HuH-7 (cell line): ENCODE results near the gene RPF1.
"Not testable (repeated sequence)": the region's sequence is repeated elsewhere in the genome, so short reads cannot be mapped to it uniquely, and the experiment has no call there.

ENCODE experiments used
- DNase-seq: peaks from one replicate; pipeline ENCODE4 v3.0.0; 2011; ENCODE audit warnings: low spot score

Gene RPF1

DNA sequence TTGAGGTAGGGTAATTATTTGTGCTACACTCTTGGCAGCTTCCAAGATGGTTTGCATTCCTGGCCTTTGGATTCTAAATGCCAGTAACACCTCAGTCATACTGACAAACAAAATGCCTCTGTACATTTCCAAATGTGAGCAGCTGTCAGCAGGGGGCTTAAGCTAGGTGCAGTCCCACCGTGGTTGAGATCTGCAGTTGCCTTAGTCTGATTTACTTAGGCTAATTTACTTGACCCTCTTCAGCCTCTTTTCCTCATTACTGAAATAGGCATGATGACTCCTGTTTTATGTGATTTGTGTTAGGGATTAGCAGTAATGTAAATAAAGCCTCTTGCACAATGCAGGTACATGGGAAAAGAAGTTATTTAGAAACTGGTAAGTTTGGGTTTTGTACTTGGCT is 13.7 kb downstream of the RPF1 start:
- peak; percentile 12 for DNase-seq

DNA sequence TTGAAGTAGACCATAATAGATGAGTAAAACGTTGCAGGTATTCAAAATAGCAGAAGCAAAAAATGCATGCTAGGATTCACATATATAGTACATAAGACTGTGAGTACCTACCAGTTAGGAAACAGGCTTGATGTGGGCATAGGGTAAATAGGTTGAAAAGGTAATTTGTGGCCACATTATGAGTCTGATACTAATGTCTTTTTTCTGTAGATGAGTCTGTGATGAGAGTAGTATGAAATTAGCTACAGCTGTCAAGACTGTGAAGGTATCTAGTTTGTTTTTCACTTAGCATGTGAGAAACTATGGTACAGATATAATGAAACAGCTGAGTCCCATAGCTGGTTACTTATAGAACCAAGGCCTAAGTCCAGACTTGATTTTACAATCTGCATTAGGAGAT is 14.7 kb downstream of the RPF1 start:
- no peak for DNase-seq

DNA sequence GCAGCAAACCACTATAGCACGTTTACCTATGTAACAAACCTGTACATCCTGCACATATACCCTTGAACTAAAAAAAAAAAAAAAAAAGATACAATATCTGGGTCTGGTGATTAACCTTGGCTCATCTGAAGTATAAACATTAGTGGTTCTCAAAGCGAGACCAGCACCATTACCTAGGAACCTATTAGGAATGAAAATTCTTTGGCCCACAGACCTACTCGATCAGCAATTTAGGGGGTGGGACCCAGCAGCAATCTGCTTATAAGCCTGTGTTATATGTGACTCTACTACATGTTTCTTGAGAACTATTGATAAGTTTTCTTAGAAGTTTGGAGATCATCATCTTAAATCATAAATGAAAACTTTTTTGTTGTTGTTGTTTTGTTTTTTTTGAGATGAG is 17.4 kb downstream of the RPF1 start:
- no peak for DNase-seq

DNA sequence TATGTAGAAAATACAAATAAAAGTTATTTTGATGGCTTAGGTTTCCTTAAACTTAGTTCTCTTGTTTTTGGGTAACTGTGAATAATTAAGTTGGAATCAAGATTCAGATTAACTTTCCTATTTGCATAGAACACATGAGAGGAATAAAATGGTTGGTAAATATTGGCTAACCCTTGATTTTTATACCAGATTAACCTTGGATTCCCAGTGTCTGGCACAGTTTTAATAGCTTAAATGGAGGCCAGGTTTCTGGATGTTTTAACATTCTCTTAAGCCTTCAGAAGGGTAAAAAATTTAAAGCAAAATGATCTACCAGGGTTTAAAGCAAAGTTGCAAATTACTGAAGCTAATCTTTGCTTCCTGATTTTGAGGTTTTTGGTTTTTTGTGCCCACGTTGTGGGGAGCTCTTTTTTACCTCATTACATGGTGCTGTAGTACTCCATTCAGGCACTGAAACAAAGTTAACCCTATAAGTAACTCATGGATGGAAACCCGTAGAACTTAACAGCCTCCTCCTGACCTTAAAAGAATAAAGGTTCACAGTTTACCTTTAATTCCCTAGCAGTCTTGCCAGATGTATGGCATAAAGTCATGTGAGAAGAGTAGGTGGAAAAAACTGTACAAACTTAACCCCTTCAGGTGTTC is 18.7 kb downstream of the RPF1 start:
- DNase-seq, result no peak

DNA sequence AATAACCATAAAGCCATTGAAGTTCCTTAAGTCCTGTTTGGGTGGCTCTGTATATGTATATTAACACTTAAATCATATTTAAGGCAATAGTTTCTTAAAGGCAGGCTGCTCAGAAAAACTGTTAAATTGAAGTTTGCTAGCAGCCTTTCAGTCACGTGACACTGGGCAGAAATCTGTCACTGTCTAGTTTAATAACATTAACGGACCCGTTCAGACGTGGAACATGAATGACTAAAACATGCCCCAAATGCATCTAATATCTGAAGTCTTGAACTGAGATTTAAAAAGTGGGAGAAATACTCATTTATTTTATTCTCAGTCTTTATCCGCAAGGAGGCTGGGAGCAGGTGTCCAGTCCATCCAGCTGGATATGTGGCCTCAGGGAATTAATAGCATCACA is 23.9 kb downstream of the RPF1 start:
- no peak for DNase-seq

DNA sequence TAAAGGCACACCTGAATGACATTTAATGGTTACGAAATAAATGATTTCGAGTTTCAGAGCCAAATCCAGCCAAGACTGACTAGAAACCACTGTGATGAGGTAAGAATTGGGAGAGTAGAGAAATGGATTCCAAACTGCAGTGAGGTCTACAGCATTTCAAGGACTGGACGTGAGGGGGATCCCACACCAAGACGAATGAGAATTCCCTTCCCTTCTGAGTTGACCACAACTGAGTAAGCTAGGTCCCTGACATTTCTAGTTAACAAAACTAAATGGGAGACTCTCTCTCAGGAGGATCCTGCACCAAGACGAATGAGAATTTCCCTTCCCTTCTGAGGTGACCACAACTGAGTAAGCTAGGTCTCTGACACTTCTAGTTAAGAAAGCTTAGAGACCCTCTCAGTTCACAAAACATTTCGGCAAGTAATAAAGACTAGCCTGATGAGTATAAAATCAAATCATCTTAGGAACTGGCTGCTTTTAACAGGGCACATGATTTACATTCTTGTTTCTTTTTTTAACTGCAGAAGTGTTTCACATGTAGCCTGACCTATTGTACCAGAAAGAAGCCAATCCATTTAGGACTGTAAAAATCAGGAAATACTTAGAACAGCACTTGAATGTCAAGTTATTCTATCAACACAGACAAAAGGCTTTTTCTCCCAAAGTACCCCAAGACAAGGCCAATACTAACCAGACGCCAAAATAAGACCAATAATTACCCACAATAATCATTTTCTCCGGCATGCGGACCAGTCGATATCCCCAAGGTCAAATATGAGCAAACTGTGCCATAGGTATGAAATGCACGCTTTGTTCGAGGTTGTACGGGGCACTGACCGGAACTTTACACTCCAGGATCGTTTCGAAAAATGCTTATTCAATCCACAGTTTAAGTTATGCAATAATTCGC is 25.8 kb downstream of the RPF1 start:
- DNase-seq, result no peak

DNA sequence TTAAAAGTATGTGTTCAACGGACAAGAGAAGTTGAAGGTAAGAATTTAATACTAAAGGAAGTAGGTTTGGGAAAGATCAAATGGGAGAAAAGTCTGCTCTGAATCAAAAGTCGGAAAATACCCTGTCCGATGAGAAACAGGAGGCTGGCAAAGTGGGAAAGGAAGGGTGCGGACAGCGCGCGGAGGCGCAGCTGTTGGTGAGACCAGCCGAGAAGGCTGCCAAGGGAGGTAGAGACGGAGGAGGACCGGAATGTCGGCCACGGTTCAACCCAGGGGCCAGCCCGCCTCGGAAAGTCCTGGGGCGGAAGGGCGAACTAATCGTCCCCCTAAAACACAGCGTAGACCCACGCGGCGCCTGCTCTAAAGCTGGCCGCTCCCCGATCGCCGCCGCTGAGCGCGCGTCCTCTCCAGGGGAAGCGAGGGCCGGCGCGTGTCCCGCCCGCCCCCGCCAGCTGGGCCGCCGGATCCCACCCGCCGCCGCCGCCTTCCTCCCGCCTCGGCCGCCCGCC is 26.5 kb downstream of the RPF1 start:
- DNase-seq, result peak; percentile 17

DNA sequence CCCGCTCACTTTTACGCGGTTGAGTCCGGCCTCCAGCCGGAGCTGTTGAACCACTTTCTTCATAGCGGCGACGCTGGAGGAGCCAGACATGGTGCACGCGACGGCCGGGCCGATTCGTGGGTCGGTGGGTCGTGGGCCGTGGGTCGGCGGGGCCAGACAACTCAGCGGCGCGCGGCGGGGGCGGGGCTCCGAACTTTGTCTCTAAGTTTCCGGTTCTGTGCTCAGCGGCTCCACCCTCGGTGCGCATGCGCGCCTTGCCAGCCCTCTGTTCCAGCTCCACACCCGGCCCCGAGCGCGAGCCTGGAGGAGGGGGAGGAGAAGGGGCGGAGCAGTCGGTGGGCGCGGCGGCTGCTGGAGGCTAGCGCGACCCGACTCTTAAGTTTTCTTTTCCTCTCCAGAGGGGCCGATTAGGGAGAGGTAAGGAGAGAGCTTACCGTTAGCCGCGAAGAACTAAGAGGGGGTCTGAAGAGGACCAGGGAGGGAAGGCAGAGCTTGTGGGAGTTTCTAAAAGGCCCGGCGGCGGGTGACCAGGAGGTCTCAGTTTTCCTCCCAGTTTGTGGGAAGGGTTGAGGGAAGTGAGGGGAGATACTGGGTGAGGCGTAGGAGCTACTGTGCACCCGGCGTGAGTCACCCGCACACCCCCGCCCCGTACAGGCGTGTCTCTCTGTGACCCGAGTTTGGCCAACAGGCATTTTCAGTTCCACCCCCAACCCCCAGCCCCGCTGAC is 27.1 kb downstream of the RPF1 start, which contains the start of the genes GNG5 and SPATA1:
TSS of gene GNG5 (minus strand) at position 580 of the 727 bp plus-strand sequence. CDS start at position 90, 490 bp downstream.
TSS of gene SPATA1 (plus strand) at position 385 of the 727 bp plus-strand sequence. CDS start 9,974 bp downstream, outside the sequence.
- DNase-seq, result peak; percentile 89

DNA sequence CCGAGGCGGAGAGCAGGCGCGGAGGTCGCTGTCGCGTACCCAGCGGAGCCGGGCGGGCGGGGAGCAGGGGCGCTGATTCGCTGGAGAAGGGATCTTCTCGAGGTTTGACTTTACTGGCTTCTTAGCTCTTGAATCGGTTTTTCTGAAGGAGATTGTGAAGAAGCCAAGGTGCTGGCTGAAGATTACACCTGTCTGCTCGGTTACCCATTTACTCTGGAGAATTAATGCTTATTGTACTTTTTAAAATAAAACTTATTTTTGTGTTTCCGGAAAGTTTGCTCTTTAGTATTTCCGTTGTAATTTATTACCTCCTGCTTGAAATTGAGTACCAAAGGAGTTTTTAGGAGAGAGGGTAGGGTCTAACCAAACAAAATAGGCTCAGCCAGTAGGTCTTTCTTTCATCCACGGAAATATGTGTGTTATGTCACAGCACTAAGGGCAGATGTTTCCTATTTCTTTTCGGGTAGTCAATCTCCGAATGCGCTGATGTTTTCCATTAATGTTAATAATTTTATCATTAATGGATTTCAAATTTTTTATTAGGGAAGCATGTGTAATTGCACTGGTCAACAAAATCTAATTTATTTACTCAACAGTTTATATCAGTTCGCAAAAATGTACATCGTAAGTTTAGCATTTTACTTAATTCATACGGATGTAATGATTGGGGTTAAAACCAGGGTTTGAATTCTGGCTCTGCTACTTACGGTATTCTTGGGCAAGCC is 27.8 kb downstream of the RPF1 start:
- no peak for DNase-seq

DNA sequence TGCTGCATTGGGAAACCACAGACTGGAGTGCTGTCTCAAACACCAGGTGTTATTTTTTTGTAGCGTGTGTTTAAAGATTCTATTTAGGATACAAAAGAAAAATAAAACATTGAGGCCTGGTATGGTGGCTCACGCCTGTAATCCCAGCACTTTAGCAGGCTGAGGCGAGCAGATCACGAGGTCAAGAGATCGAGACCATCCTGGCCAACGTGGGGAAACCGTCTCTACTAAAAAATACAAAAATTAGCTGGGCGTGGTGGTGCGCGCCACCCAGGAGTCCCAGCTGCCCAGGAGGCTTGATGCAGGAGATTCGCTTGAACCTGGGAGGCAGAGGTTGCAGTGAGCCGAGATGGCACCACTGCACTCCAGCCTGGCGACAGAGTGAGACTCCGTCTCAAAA is 28.8 kb downstream of the RPF1 start:
- not testable (repeated sequence) for DNase-seq

DNA sequence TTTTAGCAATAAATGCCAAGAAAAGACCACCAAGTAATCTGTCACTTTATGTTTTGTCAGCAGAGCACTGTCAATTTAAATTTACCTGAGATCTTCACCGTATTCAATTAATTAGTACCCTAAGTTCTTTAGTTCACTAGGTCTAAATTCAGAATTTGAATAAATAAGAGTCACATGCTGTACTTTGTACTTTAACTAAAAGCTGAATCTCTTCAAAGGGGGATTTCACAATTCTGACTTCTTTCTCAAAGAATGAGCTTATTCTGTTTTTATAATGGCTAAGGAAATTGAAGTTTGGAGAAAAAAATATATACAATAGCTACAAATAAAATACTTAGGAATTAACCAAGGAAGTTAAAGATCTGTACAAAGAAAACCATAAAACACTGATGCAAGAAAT is 29.4 kb downstream of the RPF1 start:
- DNase-seq, result no peak

DNA sequence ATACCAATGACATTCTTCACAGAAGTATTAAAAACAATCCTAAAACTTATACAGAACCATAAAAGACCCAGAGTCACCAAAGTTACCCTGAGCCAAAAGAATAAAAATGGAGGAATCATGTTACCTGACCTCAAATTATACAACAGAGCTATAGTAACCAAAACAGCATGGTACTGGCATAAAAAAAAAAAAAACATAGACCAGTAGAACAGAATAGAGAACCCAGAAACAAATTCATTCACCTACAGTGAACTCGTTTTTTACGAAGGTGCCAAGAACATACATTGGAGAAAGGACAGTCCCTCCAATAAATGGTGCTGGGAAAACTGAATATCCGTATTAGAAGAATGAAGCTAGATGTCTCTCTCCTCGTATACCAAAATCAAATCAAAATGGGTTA is 30.0 kb downstream of the RPF1 start:
- DNase-seq, result no peak

DNA sequence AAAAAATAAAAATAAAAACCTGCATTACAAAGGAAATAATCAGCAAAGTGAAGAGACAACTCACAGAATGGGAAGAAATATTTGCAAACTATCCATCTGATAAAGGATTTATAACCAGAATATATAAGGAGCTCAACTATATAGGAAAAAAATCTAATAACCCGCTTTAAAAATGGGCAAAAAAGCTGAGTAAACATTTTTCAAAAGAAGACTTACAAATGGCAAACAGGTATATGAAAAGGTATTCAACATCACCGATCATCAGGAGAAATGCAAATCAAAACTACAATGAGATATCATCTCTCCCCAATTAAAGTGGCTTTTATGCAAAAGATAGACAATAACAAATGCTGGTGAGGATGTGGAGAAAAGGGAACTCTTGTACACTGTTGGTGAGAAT is 31.1 kb downstream of the RPF1 start:
- DNase-seq, result no peak

DNA sequence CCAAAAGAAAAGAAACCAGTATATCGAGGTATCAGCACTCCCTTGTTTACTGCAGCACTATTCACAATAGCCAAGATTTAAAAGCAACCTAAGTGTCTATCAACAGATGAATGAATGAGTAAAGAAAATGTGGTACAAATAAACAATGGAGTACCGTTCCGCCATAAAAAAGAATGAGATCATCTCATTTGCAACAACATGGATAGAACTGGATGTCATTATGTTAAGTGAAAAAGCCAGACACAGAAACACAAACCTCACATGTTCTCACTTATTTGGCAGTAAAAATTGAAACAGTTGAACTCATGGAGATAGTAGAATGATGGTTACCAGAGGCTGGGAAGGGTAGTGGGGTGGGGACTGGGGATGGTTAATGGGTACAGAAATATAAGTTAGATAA is 31.6 kb downstream of the RPF1 start:
- no peak for DNase-seq

DNA sequence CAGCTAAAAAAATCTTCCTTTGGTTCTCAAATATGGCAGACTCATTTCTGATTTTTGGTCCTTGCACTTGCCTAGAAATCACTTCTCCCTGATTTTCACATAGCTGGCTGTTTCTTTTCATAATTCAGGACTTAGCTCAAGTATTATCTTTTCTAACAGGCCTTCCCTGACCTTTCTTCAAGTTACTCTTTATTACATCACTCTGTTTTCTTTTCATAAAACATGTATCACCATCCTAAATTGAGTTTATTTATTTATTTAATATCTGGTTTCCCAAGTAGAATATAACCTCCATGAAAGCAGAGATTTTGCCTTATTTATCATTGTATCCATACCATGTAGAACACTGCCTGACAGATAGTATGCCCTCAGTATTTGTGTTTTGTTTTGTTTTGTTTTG is 45.5 kb downstream of the RPF1 start:
- DNase-seq, result no peak

DNA sequence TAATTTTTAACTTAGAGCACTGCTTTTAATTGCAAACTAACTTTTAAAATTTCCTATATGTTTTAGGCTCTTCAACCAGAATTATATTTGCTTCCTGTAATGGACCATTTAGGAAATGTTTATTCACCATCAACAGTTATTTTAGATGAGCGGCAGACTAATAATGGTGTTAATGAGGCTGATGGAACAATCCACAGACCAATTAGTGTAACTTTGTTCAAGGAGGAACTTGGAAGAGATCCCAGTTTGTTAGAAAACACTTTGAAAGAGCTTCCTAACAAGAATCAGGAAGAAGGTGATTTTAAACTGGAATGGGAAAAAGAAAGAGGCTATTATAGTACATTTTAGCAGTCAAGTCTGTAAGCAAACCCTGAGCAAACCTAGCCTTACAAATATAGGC is 46.7 kb downstream of the RPF1 start:
- DNase-seq, result no peak

DNA sequence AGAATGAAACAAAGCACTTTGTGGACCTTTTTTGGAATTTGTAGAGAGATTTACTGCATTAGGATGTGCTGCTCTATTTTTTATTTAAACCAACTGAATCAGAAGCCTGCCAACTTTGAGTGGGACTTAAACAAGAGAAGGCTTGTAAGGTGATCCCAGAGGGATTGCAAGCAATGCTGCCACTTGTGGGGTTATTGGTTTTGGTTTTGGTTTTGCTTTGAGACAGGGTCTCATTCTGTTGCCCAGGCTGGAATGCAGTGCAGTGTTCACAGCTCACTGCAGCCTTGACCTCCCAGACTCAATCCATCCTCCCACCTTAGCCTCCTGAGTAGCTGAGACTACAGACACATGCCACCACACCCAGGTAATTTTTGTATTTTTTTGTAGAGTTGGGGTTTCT is 59.5 kb downstream of the RPF1 start:
- no peak for DNase-seq

DNA sequence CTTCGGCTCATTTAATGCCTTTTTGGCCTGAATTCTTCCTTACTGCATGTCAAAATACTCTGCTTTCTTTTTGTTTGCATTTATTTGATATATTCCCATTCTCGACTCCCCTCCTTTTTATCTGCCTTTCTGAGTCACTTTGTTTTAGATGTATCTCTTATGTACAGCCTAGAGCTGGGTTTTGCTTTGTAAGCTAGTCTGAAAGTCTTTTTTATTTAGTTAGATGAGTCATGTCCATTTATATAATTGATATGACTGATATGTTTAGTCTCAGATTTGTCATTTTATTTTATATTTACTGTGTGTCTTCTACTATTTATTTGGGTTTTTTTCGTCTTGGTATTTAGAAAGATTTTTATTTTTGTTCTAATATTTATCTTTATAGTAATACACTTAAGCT is 60.9 kb downstream of the RPF1 start:
- no peak for DNase-seq

DNA sequence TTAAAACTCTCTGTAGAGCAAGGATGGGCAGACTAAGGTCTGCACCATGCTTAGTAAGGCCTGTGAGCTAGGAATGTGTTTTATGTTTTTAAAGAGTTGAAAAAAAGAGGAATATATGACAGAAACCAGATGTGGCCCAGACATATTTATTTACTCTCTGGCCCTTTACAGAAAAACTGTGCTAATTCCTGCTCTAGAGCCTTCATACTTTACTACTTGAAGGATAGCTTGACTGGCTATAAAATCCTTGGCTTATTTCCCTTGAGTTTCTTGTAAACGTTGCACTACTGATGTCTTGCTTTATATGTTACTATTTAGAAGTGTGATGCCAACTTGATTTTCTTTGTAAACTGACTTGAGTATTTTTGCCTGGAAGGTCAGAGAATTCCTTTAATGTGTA is 61.7 kb downstream of the RPF1 start:
- DNase-seq, result no peak

DNA sequence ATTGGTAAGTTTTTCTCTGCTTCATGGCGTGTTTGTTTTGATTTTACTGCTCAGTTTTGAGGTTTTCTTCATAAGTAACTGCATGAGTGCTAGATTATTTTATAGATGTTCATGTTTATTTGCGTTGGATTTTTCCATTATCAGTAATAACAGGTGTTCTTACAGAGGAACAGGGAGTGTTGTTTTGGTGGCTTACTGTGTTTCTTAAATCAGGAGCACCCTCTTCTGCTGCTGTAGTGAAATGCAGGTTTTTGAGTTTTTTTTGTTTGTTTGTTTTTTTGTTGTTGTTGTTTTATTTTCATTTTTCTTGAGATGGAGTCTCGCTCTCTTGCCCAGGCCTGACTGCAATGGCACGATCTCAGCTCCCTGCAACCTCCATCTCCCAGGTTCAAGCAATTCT is 62.6 kb downstream of the RPF1 start:
- no peak for DNase-seq
